NCI-H1436 treated with DMSO at 0.1 percent for 48 hours (cell line): ENCODE measurements around the gene CD4.

Experiments used
- DNase-seq: peaks from one replicate; lab custom pipeline; 2025; lab: John Stamatoyannopoulos, UW

Gene CD4

GRCh38 chr12:6828781-6829535, 39.6 kb downstream of the CD4 start:
- DNase-seq, result no peak

- no peak for DNase-seq
Measured at GRCh38 chr12:6829536-6830220, 40.4 kb downstream of the CD4 start.

GRCh38 chr12:6830286-6830890, 41.1 kb downstream of the CD4 start:
- no peak for DNase-seq

GRCh38 chr12:6830999-6831398, 41.7 kb downstream of the CD4 start:
- DNase-seq, result no peak

GRCh38 chr12:6831450-6831995, 42.2 kb downstream of the CD4 start:
- no peak for DNase-seq

GRCh38 chr12:6832125-6832524, 42.8 kb downstream of the CD4 start:
- DNase-seq, result no peak

- no peak for DNase-seq
Measured at GRCh38 chr12:6833189-6833890, 44.0 kb downstream of the CD4 start.

- DNase-seq, result no peak
Measured at GRCh38 chr12:6834254-6834653, 44.9 kb downstream of the CD4 start.

- no peak for DNase-seq
Measured at GRCh38 chr12:6834873-6835272, 45.5 kb downstream of the CD4 start.

GRCh38 chr12:6836851-6837250, 47.5 kb downstream of the CD4 start:
- no peak for DNase-seq

GRCh38 chr12:6837370-6838060, 48.2 kb downstream of the CD4 start:
- DNase-seq, result no peak

- no peak for DNase-seq
Measured at GRCh38 chr12:6838854-6839253, 49.5 kb downstream of the CD4 start.

GRCh38 chr12:6839482-6840201, 50.3 kb downstream of the CD4 start:
- peak; percentile 30 for DNase-seq

GRCh38 chr12:6840330-6840729, 51.0 kb downstream of the CD4 start:
- no peak for DNase-seq

GRCh38 chr12:6840761-6841515, 51.6 kb downstream of the CD4 start, which contains the start of gene GNB3:
TSS of gene GNB3 (plus strand) at chr12:6840925. CDS start at chr12:6841288, 363 bp downstream.
- DNase-seq, result no peak

- DNase-seq, result no peak
Measured at GRCh38 chr12:6842075-6842474, 52.7 kb downstream of the CD4 start.

GRCh38 chr12:6843118-6843902, 54.0 kb downstream of the CD4 start:
- no peak for DNase-seq

- no peak for DNase-seq
Measured at GRCh38 chr12:6845395-6845794, 56.1 kb downstream of the CD4 start.

- DNase-seq, result no peak
Measured at GRCh38 chr12:6846316-6846869, 57.1 kb downstream of the CD4 start.
